ENCODE data around the gene HELZ.
"Not testable (repeated sequence)": the region's sequence is repeated elsewhere in the genome, so short reads cannot be mapped to it uniquely, and the experiment has no call there.

The HELZ gene

DNA sequence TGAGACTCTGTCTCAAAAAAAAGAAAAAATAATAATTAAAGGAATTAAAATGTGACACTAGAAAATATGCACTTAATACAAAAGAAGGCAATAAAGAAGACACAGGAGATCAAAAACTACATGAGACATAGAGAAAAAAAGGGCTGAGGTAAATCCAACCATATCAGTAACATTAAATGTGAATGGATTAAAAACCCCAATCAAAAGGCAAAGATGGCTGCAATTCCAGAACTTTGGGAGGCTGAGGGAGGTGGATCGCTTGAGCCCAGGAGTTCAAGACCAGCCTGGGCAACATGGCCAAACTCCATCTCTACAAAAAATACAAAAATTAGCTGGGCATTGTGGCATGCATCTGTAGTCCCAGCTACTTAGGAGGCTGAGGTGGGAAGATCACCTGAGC is 103.0 kb downstream of the HELZ start:
- H2AFZ ChIP-seq (ENCODE audit: low read length, unreplicated experiment) = not testable (repeated sequence)

DNA sequence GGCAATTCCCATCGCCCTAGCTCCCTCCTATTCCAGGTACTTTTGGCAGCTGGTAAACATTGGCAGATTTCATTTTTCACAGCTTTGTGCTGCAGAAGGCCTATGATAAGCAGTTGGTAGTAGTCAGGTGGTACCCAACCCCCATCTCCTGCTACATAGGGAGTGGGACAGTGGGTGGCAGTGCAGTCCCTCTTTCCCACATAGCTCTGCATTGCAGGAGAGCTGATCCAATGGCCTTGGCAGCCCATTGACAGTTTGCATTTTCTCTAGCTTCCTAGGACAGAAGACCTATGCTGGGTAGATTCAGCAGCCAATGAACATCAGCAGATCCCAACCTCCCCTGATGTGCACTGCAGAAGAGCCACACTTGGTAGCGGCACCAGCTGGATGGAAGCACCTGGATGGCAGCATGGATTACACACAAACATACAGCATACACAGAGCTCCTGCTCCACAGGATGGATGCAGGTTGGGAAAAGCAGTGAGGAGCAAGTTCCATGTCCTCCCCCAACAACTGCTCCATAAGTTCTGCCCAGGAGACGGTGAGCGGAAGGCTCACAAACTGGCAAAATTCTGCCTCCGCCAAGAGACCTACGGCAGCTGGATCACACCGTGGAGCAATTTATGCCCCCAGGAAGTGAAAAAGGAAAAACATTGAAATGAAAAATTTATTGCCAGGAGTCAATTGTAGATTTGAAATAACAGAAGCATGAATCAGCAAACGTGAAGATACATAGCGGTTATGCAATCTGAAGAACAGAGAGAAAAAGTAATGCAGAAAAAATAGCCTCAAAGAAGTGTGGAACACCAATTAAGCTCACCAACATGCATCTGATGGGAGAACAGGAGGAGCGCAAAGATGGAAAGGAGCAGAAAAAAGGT is 105.0 kb downstream of the HELZ start:
- Histone ChIP-seq H3K4me3 (ENCODE audit: low read depth, low read length) (peak overlapping the region; percentile 30; the same call in 1 of the 2 replicates), H3K79me2 (ENCODE audit: control insufficient read depth, insufficient read depth, low read length, unreplicated experiment) (no peaks in the 10 kb centered on the region), H3K36me3 (ENCODE audit: insufficient read depth, low read length) (peaks cover 27% of the 10 kb centered on the region), H2AFZ (ENCODE audit: low read length, unreplicated experiment) (no peak overlapping the region), H3K4me1 (ENCODE audit: control insufficient read depth, insufficient read depth, low read length, unreplicated experiment) (peaks cover 22% of the 10 kb centered on the region), H3K27ac (ENCODE audit: low read depth, low read length) (peak overlapping the region; percentile 80), H3K27me3 (ENCODE audit: insufficient read depth, low read length) (no peaks in the 10 kb centered on the region)

More for the DNA sequence above, 103.0 kb downstream of the HELZ start:
- H3K36me3 ChIP-seq (ENCODE audit: insufficient read depth, low read length) = peaks cover 31% of the 10 kb centered on the region
- H3K27me3 ChIP-seq (ENCODE audit: insufficient read depth, low read length); H3K27ac ChIP-seq (ENCODE audit: low read depth, low read length); H3K4me3 ChIP-seq (ENCODE audit: low read depth, low read length); H3K79me2 ChIP-seq (ENCODE audit: control insufficient read depth, insufficient read depth, low read length, unreplicated experiment): not testable (repeated sequence)
- H3K4me1 ChIP-seq (ENCODE audit: control insufficient read depth, insufficient read depth, low read length, unreplicated experiment) = peaks cover 22% of the 10 kb centered on the region

DNA sequence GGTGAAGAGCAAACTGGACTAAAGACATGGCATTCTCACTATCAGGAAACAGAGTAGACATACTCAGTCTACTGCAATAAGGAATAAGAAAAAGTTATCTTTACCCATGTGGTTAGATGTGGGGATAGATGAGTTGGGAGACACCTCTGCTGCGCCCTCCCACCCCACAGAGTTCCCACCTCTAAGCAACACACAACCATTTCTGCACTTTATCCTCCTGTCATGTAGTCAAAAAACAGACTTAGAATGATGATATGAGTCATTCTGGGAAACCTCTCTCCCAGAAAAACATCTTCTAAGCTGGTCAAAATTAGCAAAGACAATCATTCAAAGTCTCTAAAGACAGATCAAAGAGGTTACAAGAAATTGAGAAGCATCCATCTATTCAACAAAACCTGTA is 105.7 kb downstream of the HELZ start:
- peak overlapping the region; percentile 80 for H3K27ac ChIP-seq (ENCODE audit: low read depth, low read length)

DNA sequence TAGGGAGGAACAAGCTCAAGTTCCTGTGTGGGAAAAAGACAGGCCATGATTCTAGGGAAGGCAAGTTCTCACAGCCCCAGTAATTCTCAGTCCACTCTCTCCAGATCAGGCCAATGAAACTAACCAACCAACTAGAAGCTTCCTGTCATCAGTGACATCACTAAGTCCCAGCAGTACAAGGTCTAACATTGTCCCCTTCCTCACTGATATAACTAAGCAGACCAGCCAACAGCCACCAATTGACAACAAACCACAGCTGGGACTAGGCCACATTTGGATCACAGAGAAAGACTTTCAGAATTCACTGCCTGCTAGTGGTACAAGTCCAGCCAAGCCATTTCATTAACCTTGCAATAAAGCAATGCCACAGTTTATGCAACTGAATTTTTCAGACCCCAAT is 106.6 kb downstream of the HELZ start:
- peaks cover 22% of the 10 kb centered on the region for H3K4me1 ChIP-seq (ENCODE audit: control insufficient read depth, insufficient read depth, low read length, unreplicated experiment)
- H2AFZ ChIP-seq (ENCODE audit: low read length, unreplicated experiment) = no peak overlapping the region
- H3K79me2 ChIP-seq (ENCODE audit: control insufficient read depth, insufficient read depth, low read length, unreplicated experiment) = no peaks in the 10 kb centered on the region
- no peak overlapping the region for H3K27ac ChIP-seq (ENCODE audit: low read depth, low read length)
- H3K27me3 ChIP-seq (ENCODE audit: insufficient read depth, low read length) = no peaks in the 10 kb centered on the region
- H3K4me3 ChIP-seq (ENCODE audit: low read depth, low read length) = no peak overlapping the region
- peaks cover 19% of the 10 kb centered on the region for H3K36me3 ChIP-seq (ENCODE audit: insufficient read depth, low read length)

More for the DNA sequence above, 105.7 kb downstream of the HELZ start:
- Histone ChIP-seq H3K4me3 (ENCODE audit: low read depth, low read length) (no peak overlapping the region), H2AFZ (ENCODE audit: low read length, unreplicated experiment) (no peak overlapping the region), H3K27me3 (ENCODE audit: insufficient read depth, low read length) (no peaks in the 10 kb centered on the region), H3K4me1 (ENCODE audit: control insufficient read depth, insufficient read depth, low read length, unreplicated experiment) (peaks cover 22% of the 10 kb centered on the region), H3K79me2 (ENCODE audit: control insufficient read depth, insufficient read depth, low read length, unreplicated experiment) (no peaks in the 10 kb centered on the region), H3K36me3 (ENCODE audit: insufficient read depth, low read length) (peaks cover 27% of the 10 kb centered on the region)

DNA sequence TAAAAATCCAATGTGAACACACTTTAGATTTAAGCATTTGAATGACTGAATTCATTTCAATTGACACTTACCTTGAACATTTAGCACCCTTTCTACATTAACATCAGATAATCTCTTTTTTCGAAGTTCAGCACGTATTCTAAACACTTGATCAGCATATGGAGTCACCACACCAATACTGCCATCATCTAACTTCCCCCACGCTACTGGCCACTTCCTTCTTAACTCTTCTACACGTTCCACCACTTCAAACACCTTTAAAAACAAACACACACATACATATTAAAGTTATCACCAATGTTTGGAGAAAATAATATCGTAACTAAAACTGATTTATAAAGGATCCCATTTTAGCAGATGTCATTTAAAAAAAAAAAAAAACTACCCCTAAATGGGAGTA is 107.1 kb downstream of the HELZ start:
- Histone ChIP-seq H3K27ac (ENCODE audit: low read depth, low read length) (no peak overlapping the region), H3K36me3 (ENCODE audit: insufficient read depth, low read length) (peaks cover 19% of the 10 kb centered on the region), H3K79me2 (ENCODE audit: control insufficient read depth, insufficient read depth, low read length, unreplicated experiment) (no peaks in the 10 kb centered on the region), H3K27me3 (ENCODE audit: insufficient read depth, low read length) (no peaks in the 10 kb centered on the region), H2AFZ (ENCODE audit: low read length, unreplicated experiment) (no peak overlapping the region), H3K4me1 (ENCODE audit: control insufficient read depth, insufficient read depth, low read length, unreplicated experiment) (peaks cover 22% of the 10 kb centered on the region), H3K4me3 (ENCODE audit: low read depth, low read length) (no peak overlapping the region)

DNA sequence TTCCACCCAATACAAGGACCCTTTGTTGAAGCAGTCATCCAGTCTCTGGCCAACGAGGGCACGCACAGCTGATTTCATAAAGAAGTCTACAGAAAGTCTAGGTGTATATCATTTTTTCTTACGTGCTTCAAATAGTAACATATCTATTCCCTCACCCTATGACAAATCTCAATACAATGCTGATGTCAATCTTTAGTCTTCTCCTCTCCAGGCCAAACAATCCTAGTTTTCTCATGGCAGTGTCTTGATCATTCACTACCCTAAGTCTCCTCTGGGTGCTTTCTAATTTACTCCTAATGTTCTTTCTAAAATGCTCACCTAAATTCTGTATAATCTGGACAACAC is 108.0 kb downstream of the HELZ start:
- no peak overlapping the region for H3K27ac ChIP-seq (ENCODE audit: low read depth, low read length)
- H2AFZ ChIP-seq (ENCODE audit: low read length, unreplicated experiment) = no peak overlapping the region
- no peak overlapping the region for H3K4me3 ChIP-seq (ENCODE audit: low read depth, low read length)
- H3K27me3 ChIP-seq (ENCODE audit: insufficient read depth, low read length) = no peaks in the 10 kb centered on the region
- H3K4me1 ChIP-seq (ENCODE audit: control insufficient read depth, insufficient read depth, low read length, unreplicated experiment) = peaks cover 22% of the 10 kb centered on the region
- H3K79me2 ChIP-seq (ENCODE audit: control insufficient read depth, insufficient read depth, low read length, unreplicated experiment) = no peaks in the 10 kb centered on the region
- peaks cover 19% of the 10 kb centered on the region for H3K36me3 ChIP-seq (ENCODE audit: insufficient read depth, low read length)

DNA sequence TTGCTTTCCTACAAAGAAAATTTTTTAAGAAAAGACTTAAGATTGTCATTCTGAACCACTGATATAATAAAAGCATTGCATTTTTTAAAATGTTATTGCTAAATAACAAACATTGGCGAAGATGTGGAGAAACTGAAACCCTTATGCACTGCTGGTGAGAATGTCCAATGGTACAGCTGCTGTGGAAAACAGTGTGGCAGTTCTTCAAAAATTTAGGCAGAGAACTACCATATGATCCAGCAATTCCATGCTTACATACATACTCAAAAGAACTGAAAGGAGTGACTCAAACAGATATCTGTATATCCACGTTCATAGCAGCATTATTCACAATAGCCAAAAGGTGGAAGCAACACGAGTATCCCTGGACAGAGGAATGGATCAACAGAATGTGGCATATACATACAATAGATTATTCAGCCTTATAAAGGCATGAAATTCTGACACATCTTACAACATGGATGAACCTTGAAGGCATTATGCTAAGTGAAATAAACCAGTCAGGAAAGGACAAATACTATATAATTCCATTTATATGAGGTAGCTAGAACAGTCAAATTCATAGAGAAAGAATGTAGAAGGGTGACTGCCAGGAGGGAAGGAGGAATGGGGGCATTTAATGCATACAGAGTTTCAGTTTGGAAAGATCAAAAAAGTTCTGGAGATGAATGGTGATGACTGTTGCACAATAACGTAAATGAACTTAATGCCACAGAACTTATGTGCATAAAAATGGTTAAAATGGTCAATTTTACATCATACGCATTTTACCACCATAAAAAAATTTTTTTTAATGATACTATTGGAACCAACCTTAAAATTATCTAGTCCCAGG is 108.6 kb downstream of the HELZ start:
- Histone ChIP-seq H3K4me3 (ENCODE audit: low read depth, low read length) (no peak overlapping the region), H3K27me3 (ENCODE audit: insufficient read depth, low read length) (no peaks in the 10 kb centered on the region), H3K36me3 (ENCODE audit: insufficient read depth, low read length) (peaks cover 19% of the 10 kb centered on the region), H3K4me1 (ENCODE audit: control insufficient read depth, insufficient read depth, low read length, unreplicated experiment) (peaks cover 22% of the 10 kb centered on the region), H3K79me2 (ENCODE audit: control insufficient read depth, insufficient read depth, low read length, unreplicated experiment) (no peaks in the 10 kb centered on the region), H2AFZ (ENCODE audit: low read length, unreplicated experiment) (no peak overlapping the region), H3K27ac (ENCODE audit: low read depth, low read length) (no peak overlapping the region)

DNA sequence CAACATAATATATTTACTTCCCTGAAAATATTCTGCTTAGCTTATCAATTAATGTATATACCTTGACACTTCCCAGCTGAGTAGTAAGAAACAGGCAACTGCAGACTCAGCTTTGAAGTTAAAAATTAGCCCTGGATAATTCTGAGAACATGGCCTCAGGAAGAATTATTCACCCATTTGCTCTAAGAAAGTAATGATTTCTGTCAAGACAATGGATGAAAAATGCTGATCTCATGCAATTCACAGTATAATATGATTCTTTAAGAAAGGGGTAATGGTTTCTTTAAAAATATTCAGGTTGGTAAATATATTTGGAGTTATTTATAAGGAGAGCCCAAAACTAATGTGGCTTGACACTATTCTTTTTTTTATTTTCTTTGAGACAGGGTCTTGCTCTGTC is 111.8 kb downstream of the HELZ start:
- no peaks in the 10 kb centered on the region for H3K27me3 ChIP-seq (ENCODE audit: insufficient read depth, low read length)
- no peak overlapping the region for H3K27ac ChIP-seq (ENCODE audit: low read depth, low read length)
- no peak overlapping the region for H3K4me3 ChIP-seq (ENCODE audit: low read depth, low read length)
- no peak overlapping the region for H2AFZ ChIP-seq (ENCODE audit: low read length, unreplicated experiment)
- H3K4me1 ChIP-seq (ENCODE audit: control insufficient read depth, insufficient read depth, low read length, unreplicated experiment) = no peaks in the 10 kb centered on the region
- no peaks in the 10 kb centered on the region for H3K79me2 ChIP-seq (ENCODE audit: control insufficient read depth, insufficient read depth, low read length, unreplicated experiment)
- peaks cover 18% of the 10 kb centered on the region; the same call in 1 of the 2 replicates for H3K36me3 ChIP-seq (ENCODE audit: insufficient read depth, low read length)

DNA sequence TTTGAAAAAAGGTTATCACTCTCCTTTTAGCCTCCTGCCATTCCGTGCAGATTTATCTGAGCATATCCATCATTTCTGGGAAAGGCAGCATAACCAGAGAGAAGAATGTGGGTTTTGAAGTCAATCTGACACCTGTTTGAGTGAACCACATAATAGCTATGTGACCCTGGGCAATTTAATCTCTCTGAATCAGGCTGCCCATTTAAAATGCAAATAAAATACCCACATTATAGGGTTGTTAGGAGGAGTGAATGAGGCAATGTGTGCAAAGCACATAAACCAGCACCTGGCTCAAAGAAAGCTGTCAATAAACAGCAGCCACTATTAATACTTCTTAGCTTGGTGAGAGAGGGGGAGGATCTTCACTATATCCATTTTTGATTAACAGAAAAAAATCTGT is 112.6 kb downstream of the HELZ start:
- no peaks in the 10 kb centered on the region for H3K4me1 ChIP-seq (ENCODE audit: control insufficient read depth, insufficient read depth, low read length, unreplicated experiment)
- H3K4me3 ChIP-seq (ENCODE audit: low read depth, low read length) = no peak overlapping the region
- peaks cover 18% of the 10 kb centered on the region; the same call in 1 of the 2 replicates for H3K36me3 ChIP-seq (ENCODE audit: insufficient read depth, low read length)
- H3K27me3 ChIP-seq (ENCODE audit: insufficient read depth, low read length) = no peaks in the 10 kb centered on the region
- no peak overlapping the region for H3K27ac ChIP-seq (ENCODE audit: low read depth, low read length)
- no peaks in the 10 kb centered on the region for H3K79me2 ChIP-seq (ENCODE audit: control insufficient read depth, insufficient read depth, low read length, unreplicated experiment)
- H2AFZ ChIP-seq (ENCODE audit: low read length, unreplicated experiment) = no peak overlapping the region

DNA sequence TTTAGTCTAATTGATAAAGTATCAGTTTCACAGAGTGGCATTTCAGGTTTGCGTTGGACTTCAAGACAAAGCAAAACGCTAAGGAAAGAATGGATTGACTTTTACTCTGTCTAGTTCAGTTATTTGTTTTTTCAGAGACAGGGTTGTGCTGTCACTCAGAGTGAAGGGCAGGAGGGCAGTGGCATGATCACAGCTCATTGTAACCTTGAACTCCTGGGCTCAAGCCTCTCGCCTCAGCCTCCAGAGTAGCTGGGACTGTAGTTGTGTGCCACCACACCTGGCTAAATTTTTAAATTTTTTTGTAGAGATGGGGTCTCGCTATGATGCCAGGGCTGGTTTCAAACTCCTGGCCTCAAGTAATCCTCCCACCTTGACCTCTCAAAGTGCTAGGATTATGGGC is 114.2 kb downstream of the HELZ start:
- H3K27ac ChIP-seq (ENCODE audit: low read depth, low read length) = no peak overlapping the region
- H3K27me3 ChIP-seq (ENCODE audit: insufficient read depth, low read length) = no peaks in the 10 kb centered on the region
- H3K4me3 ChIP-seq (ENCODE audit: low read depth, low read length) = no peak overlapping the region
- H3K36me3 ChIP-seq (ENCODE audit: insufficient read depth, low read length) = peaks cover 8% of the 10 kb centered on the region; the same call in 1 of the 2 replicates
- no peak overlapping the region for H2AFZ ChIP-seq (ENCODE audit: low read length, unreplicated experiment)
- H3K79me2 ChIP-seq (ENCODE audit: control insufficient read depth, insufficient read depth, low read length, unreplicated experiment) = no peaks in the 10 kb centered on the region
- no peaks in the 10 kb centered on the region for H3K4me1 ChIP-seq (ENCODE audit: control insufficient read depth, insufficient read depth, low read length, unreplicated experiment)
